HepG2 (cell line): ENCODE data around the gene ZBTB20. TPM values are rescaled to one million over a fixed set of nuclear protein-coding genes. Genes with fewer than 3 reads are reported as not detected.

Experiments used
- ATAC-seq: fragments of 200-7000 bp; cut with Tn5 transposase; 3 replicates; pipeline ENCODE4 v1.9.1; 2020; ENCODE audit warnings: mild to moderate bottlenecking, moderate library complexity
- BruUV-seq: library from RNA; stranded (reverse); fragments of 400-500 nt; replicated peaks from 2 replicates; lab custom pipeline; 2021; lab: Mats Ljungman, UMichigan
- CTCF ChIA-PET: fragments of 300-600 bp; formaldehyde crosslinking; extraction: SDS; loops from one replicate; lab custom pipeline; 2021; ENCODE audit warnings: low total read pairs, inconsistent platforms, low intra/inter-chr PET ratio; lab: Yijun Ruan, JAX
- POLR2A ChIA-PET: fragments of 350-600 bp; sonication (Branson Sonifier 250); formaldehyde crosslinking; loops from one replicate; lab custom pipeline; 2020; ENCODE audit warnings: antibody characterized with exemption, inconsistent platforms; lab: Yijun Ruan, JAX
- DNase-seq: peaks from one replicate; pipeline ENCODE4 v3.0.0-alpha.2; 2015; ENCODE audit warnings: low spot score
- FAIRE-seq: peaks from 3 replicates; lab custom pipeline; 2011; peaks lifted over from hg19 to GRCh38; lab: Jason Lieb, UNC
- H2AFZ ChIP-seq: one replicate; pipeline ENCODE4 v1.6.1; 2011; ENCODE audit warnings: low read length, inconsistent platforms
- H3K27ac ChIP-seq: fragments of 300-600 bp; 3 replicates; pipeline ENCODE4 v1.8.0; 2011; ENCODE audit warnings: mixed run types, mild to moderate bottlenecking, mixed read lengths, low read length, inconsistent platforms; ENCODE audit not compliant: insufficient read depth; ENCODE audit errors: extremely low read length
- H3K27me3 ChIP-seq, 2 experiments: fragments of 200-600 bp in 1 of 2; 2 replicates in 1 of 2; 3 replicates in 1 of 2; pipeline versions ENCODE4 v1.6.0 to v1.8.0; 2011; ENCODE audit warnings: low read length in 2 of 2, mild to moderate bottlenecking in 2 of 2, moderate library complexity in 2 of 2, inconsistent platforms in 1 of 2; ENCODE audit not compliant: insufficient read depth in 2 of 2, control insufficient read depth in 1 of 2
- H3K36me3 ChIP-seq, 2 experiments: fragments of 200-600 bp in 1 of 2; replicated peaks in 1 of 2; 2 replicates in 1 of 2; 3 replicates in 1 of 2; pipeline versions ENCODE4 v1.5.1 to v1.8.0; 2011; ENCODE audit warnings: low read length in 2 of 2, inconsistent platforms in 1 of 2; ENCODE audit not compliant: insufficient read depth in 2 of 2, control insufficient read depth in 1 of 2
- H3K4me1 ChIP-seq: 2 replicates; pipeline ENCODE4 v1.5.1; 2012; ENCODE audit warnings: low read length, inconsistent platforms; ENCODE audit not compliant: insufficient read depth
- H3K4me2 ChIP-seq: 2 replicates; pipeline ENCODE4 v1.6.0; 2011; ENCODE audit warnings: low read depth, low read length, inconsistent platforms
- H3K4me3 ChIP-seq, 3 experiments: fragments of 200-600 bp in 1 of 3; sonication (generic), shearing (Covaris generic) in 1 of 3; replicated peaks in 1 of 3; 2 replicates each; pipeline ENCODE4 v1.5.1; 2011 to 2016; ENCODE audit warnings: low read length in 3 of 3, inconsistent platforms in 2 of 3, low read depth in 2 of 3, mild to moderate bottlenecking in 2 of 3, control low read depth in 1 of 3, mixed read lengths in 1 of 3; ENCODE audit not compliant: insufficient read depth in 1 of 3
- H3K79me2 ChIP-seq: one replicate; pipeline ENCODE4 v1.6.1; 2011; ENCODE audit warnings: low read length, inconsistent platforms; ENCODE audit not compliant: insufficient read depth
- H3K9ac ChIP-seq: 2 replicates; pipeline ENCODE4 v1.6.0; 2011; ENCODE audit warnings: mild to moderate bottlenecking, low read depth, low read length, inconsistent platforms; ENCODE audit not compliant: insufficient read depth
- H3K9me3 ChIP-seq: 2 replicates; pipeline ENCODE4 v1.5.1; 2012; ENCODE audit warnings: mild to moderate bottlenecking, low read length
- H4K20me1 ChIP-seq: 2 replicates; pipeline ENCODE4 v1.6.0; 2011; ENCODE audit warnings: inconsistent platforms, mild to moderate bottlenecking, low read length, moderate library complexity; ENCODE audit not compliant: insufficient read depth
- CHCHD3 ChIP-seq: sonication (generic); formaldehyde crosslinking; IDR thresholded peaks from 2 replicates; pipeline ENCODE4 v1.8.0; 2022; ENCODE audit warnings: mild to moderate bottlenecking, missing genetic modification reagents, moderate library complexity
- IRF9 ChIP-seq: sonication (generic); formaldehyde crosslinking; IDR thresholded peaks from 2 replicates; pipeline ENCODE4 v1.8.0; 2022; ENCODE audit warnings: missing genetic modification reagents, mild to moderate bottlenecking, borderline replicate concordance
- MNT ChIP-seq: fragments of 450-650 bp; IDR thresholded peaks from 2 replicates; pipeline ENCODE4 v1.6.1; 2016
- MTA3 ChIP-seq: sonication (generic); formaldehyde crosslinking; IDR thresholded peaks from 2 replicates; pipeline ENCODE4 v1.4.0; 2020; ENCODE audit warnings: missing genetic modification reagents
- SIX1 ChIP-seq: sonication (generic); formaldehyde crosslinking; IDR thresholded peaks from 2 replicates; pipeline ENCODE4 v1.4.0; 2020; ENCODE audit warnings: missing genetic modification reagents, borderline replicate concordance
- SMAD3 ChIP-seq: sonication (generic); formaldehyde crosslinking; IDR thresholded peaks from 2 replicates; pipeline ENCODE4 v1.4.0; 2020; ENCODE audit warnings: missing genetic modification reagents
- TBP ChIP-seq: sonication (generic); formaldehyde crosslinking; IDR thresholded peaks from 2 replicates; pipeline ENCODE4 v1.5.0; 2020; ENCODE audit warnings: missing genetic modification reagents
- TERF1 ChIP-seq: sonication (generic); formaldehyde crosslinking; IDR thresholded peaks from 2 replicates; pipeline ENCODE4 v1.8.0; 2022; ENCODE audit warnings: mild to moderate bottlenecking, missing genetic modification reagents, moderate library complexity
- TSC22D2 ChIP-seq: sonication (generic); formaldehyde crosslinking; IDR thresholded peaks from 2 replicates; pipeline ENCODE4 v1.5.1; 2020; ENCODE audit warnings: missing genetic modification reagents, mild to moderate bottlenecking, borderline replicate concordance
- ZBED4 ChIP-seq: sonication (generic); formaldehyde crosslinking; IDR thresholded peaks from 2 replicates; pipeline ENCODE4 v1.4.0; 2020; ENCODE audit warnings: missing genetic modification reagents, borderline replicate concordance
- ZNF276 ChIP-seq: sonication (generic); formaldehyde crosslinking; IDR thresholded peaks from 2 replicates; pipeline ENCODE4 v1.4.0; 2020; ENCODE audit warnings: mild to moderate bottlenecking, low read depth, missing genetic modification reagents
- ZNF776 ChIP-seq: sonication (generic); formaldehyde crosslinking; IDR thresholded peaks from 2 replicates; pipeline ENCODE4 v1.4.0; 2020; ENCODE audit warnings: mild to moderate bottlenecking, missing genetic modification reagents
- WGBS: methylation state at CpG from one replicate; pipeline ENCODE4 v1.1.6; 2017; ENCODE audit warnings: low lambda C conversion rate; 5-methylcytosine and 5-hydroxymethylcytosine counted together
- in situ Hi-C: cut with HindIII; loops from 2 replicates; pipeline ENCODE4 v1.10.0; 2017; ENCODE audit warnings: low pct_unique_long_range_greater_than_20kb; ENCODE audit not compliant: extremely low pct_ligation_motif_present
- intact Hi-C: fragments of 100-400 bp; cut with micrococcal nuclease; formaldehyde crosslinking; loops from one replicate; pipeline ENCODE4 v1.10.0; 2022; ENCODE audit not compliant: unreplicated experiment
- polyA plus RNA-seq, 8 experiments: library from polyadenylated mRNA; depleted of rRNA in 3 of 8; stranded (reverse) in 7 of 8; unstranded in 1 of 8; fragments of >200 nt; fragmentation: Illumina TruSeq in 4 of 8; extraction: Trizol in 4 of 8; gene quantifications; 2 replicates each; pipeline versions ENCODE4 v1.2.1 to v1.2.3, GENCODE V29; 2011 to 2016; ENCODE audit warnings: low read depth in 4 of 8, missing spikeins in 1 of 8, mixed read lengths in 1 of 8; ENCODE audit not compliant: insufficient read depth in 1 of 8
- total RNA-seq, 5 experiments: library from RNA; depleted of rRNA; stranded (reverse); fragments of >200 nt; fragmentation: Illumina TruSeq; extraction: Trizol; gene quantifications; 2 replicates each; pipeline ENCODE4 v1.2.3, GENCODE V29; 2016; ENCODE audit warnings: low read depth in 1 of 5

The ZBTB20 gene
- total and polyA plus RNA-seq, 2 of the 13 experiments (the other 11 are each of a cell fraction or from before 2014, with no cell fraction given): 1.9 to 8.8 TPM

GRCh38 chr3:114823061-114823460 lies 324.0 kb downstream of the ZBTB20 start (continued):
- no peak for TF ChIP-seq ZBED4 (CRISPR knock-in tag)
- no peak for TF ChIP-seq TSC22D2
- no peak for TF ChIP-seq MTA3 (CRISPR knock-in tag)
- no peak for TF ChIP-seq CHCHD3 (CRISPR knock-in tag)
- no peak for TF ChIP-seq MNT

- 36% methylated on average over 2 of the region's 2 CpGs for WGBS
- CTCF ChIA-PET: no interaction called here
- H3K79me2 ChIP-seq: no peaks in the 10 kb centered on the region
- DNase-seq: no peak
- H3K36me3 ChIP-seq: no peaks in the 10 kb centered on the region
- intact Hi-C loops (no loop called here), in situ Hi-C loops (no loop called here)
- no peak for ATAC-seq
- no peak overlapping the region for H3K4me3 ChIP-seq
- H3K27me3 ChIP-seq: no peaks in the 10 kb centered on the region
- no peaks in the 10 kb centered on the region for H4K20me1 ChIP-seq
- POLR2A ChIA-PET: no interaction called here
- H2AFZ ChIP-seq: no peak overlapping the region
- no peak overlapping the region for H3K27ac ChIP-seq
- no TSS peak for BruUV-seq
- no peak overlapping the region for H3K9ac ChIP-seq
- FAIRE-seq: no peak
- no peaks in the 10 kb centered on the region for H3K9me3 ChIP-seq
- no peaks in the 10 kb centered on the region for H3K4me1 ChIP-seq
- H3K4me2 ChIP-seq: no peak overlapping the region
- no peak for TF ChIP-seq SIX1 (CRISPR knock-in tag)
- TF ChIP-seq IRF9 (CRISPR knock-in tag): no peak
- no peak for TF ChIP-seq TERF1 (CRISPR knock-in tag)
- TF ChIP-seq ZNF776 (CRISPR knock-in tag): no peak
- TF ChIP-seq SMAD3 (CRISPR knock-in tag): no peak
- TF ChIP-seq TBP: no peak
- TF ChIP-seq ZNF276 (CRISPR knock-in tag): no peak
Measured at GRCh38 chr3:114816052-114816451, 331.0 kb downstream of the ZBTB20 start.
